GM12892 (cell line): ENCODE results near the gene IGFBP5.

Experiments used
- POLR2AphosphoS5 ChIP-seq: IDR thresholded peaks from 2 replicates; pipeline ENCODE4 v1.6.1; 2011; ENCODE audit warnings: low read depth, low read length, control low read depth
- TAF1 ChIP-seq: IDR thresholded peaks from 2 replicates; pipeline ENCODE4 v1.6.1; 2011; ENCODE audit warnings: low read depth, mild to moderate bottlenecking, control low read depth, low read length, borderline replicate concordance

GRCh38 chr2:216695401-216695821, at the start of gene IGFBP5:
- TF ChIP-seq POLR2AphosphoS5 (no peak), TAF1 (no peak)
